ENCODE measurements around the gene NXT1. TPM values are rescaled to one million over a fixed set of nuclear protein-coding genes. Genes with fewer than 3 reads are reported as not detected.

Gene NXT1
- total and polyA plus RNA-seq, 10 of the 15 experiments (the other 5 are each of a cell fraction or from before 2014, with no cell fraction given): 10.2 to 66.7 (median 44.0) TPM

GRCh38 chr20:23331450-23332350 is 18.9 kb upstream of the NXT1 start:
- peak; percentile 7 to 21; a peak in 1 of 4 replicates for TF ChIP-seq BHLHE40 (IDR thresholded peaks at IDR 0.05; ENCODE audit: borderline replicate concordance in 1 of 2, low read depth in 2 of 2, low read length in 1 of 2)
- TF ChIP-seq HDGF (IDR thresholded peaks at IDR 0.05): no peak
- TF ChIP-seq ATF2 (IDR thresholded peaks at IDR 0.05; ENCODE audit: low read length): no peak
- FAIRE-seq: peak; percentile 83
- no peaks in the 10 kb centered on the region for H3K27me3 ChIP-seq (replicated peaks in 1 of 2; ENCODE audit: control insufficient read depth in 2 of 2, insufficient read depth in 2 of 2, low read length in 1 of 2)
- DNase-seq (ENCODE audit: low read depth, low spot score): no peak
- SMC1A ChIA-PET (ENCODE audit: uncharacterized antibody, unreplicated experiment): interaction anchor here (0.6 to 2.5 kb wide), 2 partner anchors 9 to 10 kb away, joined by 3 to 9 read pairs; no protein-coding TSS in a partner anchor
- RAD21 ChIA-PET (ENCODE audit: unreplicated experiment): interaction anchor here (0.6 to 0.9 kb wide), 2 partner anchors 9 to 21 kb away, joined by 3 read pairs; no protein-coding TSS in a partner anchor
- no peak overlapping the region for H3K9ac ChIP-seq (ENCODE audit: control insufficient read depth, insufficient read depth, low read length)
- intact Hi-C loops (cut with micrococcal nuclease; ENCODE audit: unreplicated experiment): no loop called here
- no peaks in the 10 kb centered on the region for H3K79me2 ChIP-seq (ENCODE audit: control insufficient read depth, insufficient read depth, low read length)
- H3K9me3 ChIP-seq (replicated peaks; ENCODE audit: control insufficient read depth, insufficient read depth, low read length): no peaks in the 10 kb centered on the region; the same call in 1 of the 3 replicates
- H3K4me3 ChIP-seq: no peak overlapping the region
- POLR2A ChIA-PET: interaction anchor here (0.5 to 0.6 kb wide), 2 partner anchors 90 to 307 kb away, joined by 3 read pairs; partner anchors contain the start of gene NAPB
- H3K36me3 ChIP-seq (ENCODE audit: control insufficient read depth in 2 of 2, insufficient read depth in 2 of 2, low read length in 1 of 2): no peaks in the 10 kb centered on the region
- peaks cover 17% of the 10 kb centered on the region for H3K4me1 ChIP-seq (ENCODE audit: control insufficient read depth, insufficient read depth, low read length)
- no peak overlapping the region for H3K4me2 ChIP-seq (ENCODE audit: control insufficient read depth, insufficient read depth)
- no peaks in the 10 kb centered on the region; the same call in 1 of the 2 replicates for H4K20me1 ChIP-seq (ENCODE audit: control insufficient read depth, insufficient read depth)
- ATAC-seq: no peak
- in situ Hi-C loops (cut with MboI): no loop called here
- CTCF ChIA-PET: interaction anchor here (1.7 kb wide), 1 partner anchor 18 kb away, joined by 6 read pairs; no protein-coding TSS in a partner anchor
- no peak overlapping the region for H2AFZ ChIP-seq (ENCODE audit: control insufficient read depth, low read depth, low read length)
- H3K27ac ChIP-seq (ENCODE audit: control insufficient read depth, insufficient read depth): no peak overlapping the region
- no TSS peak for BruUV-seq (replicated peaks)
- 30% methylated on average over 8 of the region's 8 CpGs for WGBS (ENCODE audit: insufficient coverage, insufficient replicate concordance, low lambda C conversion rate, missing lambda C conversion rate)

Measured in GM12878 (cell line).